ENCODE results near the gene HGS. TPM values are rescaled to one million over a fixed set of nuclear protein-coding genes. Genes with fewer than 3 reads are reported as not detected.

Gene HGS
- total and polyA plus RNA-seq, 2 of the 13 experiments (the other 11 are each of a cell fraction or from before 2014, with no cell fraction given): 73.3 to 78.1 TPM

- TF ChIP-seq ZNF646 (CRISPR knock-in tag; IDR thresholded peaks at IDR 0.05) (no peak), ZNF672 (CRISPR knock-in tag; IDR thresholded peaks at IDR 0.05) (peak; percentile 88; the same call in 1 of the 2 replicates), RARG (CRISPR knock-in tag; IDR thresholded peaks at IDR 0.05; ENCODE audit: low read depth) (0 out of 2 replicates have a peak, but pooled peaks have one; percentile 69), ZMYM3 (CRISPR knock-in tag; IDR thresholded peaks at IDR 0.05) (peak; percentile 71), TMF1 (CRISPR knock-in tag; IDR thresholded peaks at IDR 0.05; ENCODE audit: low read depth) (peak; percentile 100), ZNF343 (CRISPR knock-in tag; IDR thresholded peaks at IDR 0.05) (peak; percentile 99), POLR2AphosphoS2 (IDR thresholded peaks at IDR 0.05; ENCODE audit: low read depth, low read length) (no peak; the same call in 1 of the 2 replicates), ZNF383 (CRISPR knock-in tag; IDR thresholded peaks at IDR 0.05; ENCODE audit: borderline replicate concordance) (no peak), THYN1 (CRISPR knock-in tag; IDR thresholded peaks at IDR 0.05; ENCODE audit: borderline replicate concordance, low read depth) (peak; percentile 94; the same call in 1 of the 2 replicates), HNF4A (CRISPR knock-in tag; IDR thresholded peaks at IDR 0.05) (peak; percentile 72), AKAP8 (CRISPR knock-in tag; IDR thresholded peaks at IDR 0.05) (peak; percentile 98), ZNF891 (CRISPR knock-in tag; IDR thresholded peaks at IDR 0.05) (peak; percentile 95), SIN3A (IDR thresholded peaks at IDR 0.05; ENCODE audit: borderline replicate concordance, low read depth, low read length) (peak; percentile 70), ARID4A (CRISPR knock-in tag; IDR thresholded peaks at IDR 0.05; ENCODE audit: borderline replicate concordance) (peak; percentile 93), MBNL3 (CRISPR knock-in tag; conservative IDR thresholded peaks at IDR 0.05) (no peak), ZNF781 (CRISPR knock-in tag; IDR thresholded peaks at IDR 0.05; ENCODE audit: borderline replicate concordance, not compliant biosample characterization) (peak; percentile 95)
- TF ChIP-seq, protein P1, sequence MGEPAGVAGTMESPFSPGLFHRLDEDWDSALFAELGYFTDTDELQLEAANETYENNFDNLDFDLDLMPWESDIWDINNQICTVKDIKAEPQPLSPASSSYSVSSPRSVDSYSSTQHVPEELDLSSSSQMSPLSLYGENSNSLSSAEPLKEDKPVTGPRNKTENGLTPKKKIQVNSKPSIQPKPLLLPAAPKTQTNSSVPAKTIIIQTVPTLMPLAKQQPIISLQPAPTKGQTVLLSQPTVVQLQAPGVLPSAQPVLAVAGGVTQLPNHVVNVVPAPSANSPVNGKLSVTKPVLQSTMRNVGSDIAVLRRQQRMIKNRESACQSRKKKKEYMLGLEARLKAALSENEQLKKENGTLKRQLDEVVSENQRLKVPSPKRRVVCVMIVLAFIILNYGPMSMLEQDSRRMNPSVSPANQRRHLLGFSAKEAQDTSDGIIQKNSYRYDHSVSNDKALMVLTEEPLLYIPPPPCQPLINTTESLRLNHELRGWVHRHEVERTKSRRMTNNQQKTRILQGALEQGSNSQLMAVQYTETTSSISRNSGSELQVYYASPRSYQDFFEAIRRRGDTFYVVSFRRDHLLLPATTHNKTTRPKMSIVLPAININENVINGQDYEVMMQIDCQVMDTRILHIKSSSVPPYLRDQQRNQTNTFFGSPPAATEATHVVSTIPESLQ (CRISPR knock-in tag; conservative IDR thresholded peaks at IDR 0.05): peak; percentile 84; the same call in 1 of the 2 replicates
Measured at GRCh38 chr17:81711814-81712467, 28.1 kb downstream of the HGS start, which contains the start of gene SLC25A10 (continued).
